ENCODE measurements around the gene APOLD1.
"Not testable (repeated sequence)": the region's sequence is repeated elsewhere in the genome, so short reads cannot be mapped to it uniquely, and the experiment has no call there.

Gene APOLD1, protein sequence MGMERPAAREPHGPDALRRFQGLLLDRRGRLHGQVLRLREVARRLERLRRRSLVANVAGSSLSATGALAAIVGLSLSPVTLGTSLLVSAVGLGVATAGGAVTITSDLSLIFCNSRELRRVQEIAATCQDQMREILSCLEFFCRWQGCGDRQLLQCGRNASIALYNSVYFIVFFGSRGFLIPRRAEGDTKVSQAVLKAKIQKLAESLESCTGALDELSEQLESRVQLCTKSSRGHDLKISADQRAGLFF

DNA sequence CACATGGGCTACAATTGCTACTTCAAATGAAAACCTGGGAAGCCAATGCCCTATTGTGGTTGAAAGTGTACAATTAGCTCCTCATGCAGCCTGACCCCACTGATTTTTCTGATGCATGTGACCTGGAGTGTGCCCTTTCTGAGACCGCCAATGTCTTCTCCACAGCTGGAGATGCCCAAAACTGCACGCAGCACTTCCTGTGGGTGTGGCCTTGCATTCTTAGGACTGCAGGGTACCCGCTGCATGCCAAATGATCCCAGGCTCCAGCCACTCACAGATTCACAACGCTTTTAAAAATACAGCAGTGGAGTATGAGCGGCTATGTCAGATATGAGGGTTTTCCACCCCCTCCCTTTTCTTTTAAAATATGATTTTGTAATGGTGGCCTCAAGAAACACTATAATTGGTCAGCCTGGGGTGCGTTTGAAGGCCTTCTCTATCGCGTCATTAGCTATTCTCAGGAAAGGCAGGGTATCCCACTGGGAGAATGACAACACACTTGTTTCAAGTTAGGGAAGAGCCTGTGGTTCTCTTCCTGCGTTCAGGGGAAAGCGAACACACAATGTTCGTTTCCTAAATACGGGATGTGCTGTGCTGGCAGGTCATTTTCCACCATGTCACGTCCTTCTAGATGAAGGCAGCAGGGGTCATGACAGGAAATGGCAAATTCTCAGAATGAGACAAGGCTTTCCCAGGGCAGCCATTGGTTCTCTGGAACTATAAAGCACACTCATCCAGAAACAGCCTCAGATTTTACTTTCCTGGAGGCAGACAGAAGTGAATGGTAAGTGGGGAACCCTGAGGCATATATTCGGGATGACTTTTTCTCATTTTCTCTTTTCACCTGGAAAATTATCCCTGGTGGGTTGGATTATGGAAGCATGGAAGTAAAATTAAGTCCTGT, at the start of gene APOLD1:
TSS of gene APOLD1 (plus strand) at position 749 of the 904 bp plus-strand sequence. CDS start at position 782, 33 bp downstream.
- no peak for DNase-seq (ENCODE audit: low spot score)

DNA sequence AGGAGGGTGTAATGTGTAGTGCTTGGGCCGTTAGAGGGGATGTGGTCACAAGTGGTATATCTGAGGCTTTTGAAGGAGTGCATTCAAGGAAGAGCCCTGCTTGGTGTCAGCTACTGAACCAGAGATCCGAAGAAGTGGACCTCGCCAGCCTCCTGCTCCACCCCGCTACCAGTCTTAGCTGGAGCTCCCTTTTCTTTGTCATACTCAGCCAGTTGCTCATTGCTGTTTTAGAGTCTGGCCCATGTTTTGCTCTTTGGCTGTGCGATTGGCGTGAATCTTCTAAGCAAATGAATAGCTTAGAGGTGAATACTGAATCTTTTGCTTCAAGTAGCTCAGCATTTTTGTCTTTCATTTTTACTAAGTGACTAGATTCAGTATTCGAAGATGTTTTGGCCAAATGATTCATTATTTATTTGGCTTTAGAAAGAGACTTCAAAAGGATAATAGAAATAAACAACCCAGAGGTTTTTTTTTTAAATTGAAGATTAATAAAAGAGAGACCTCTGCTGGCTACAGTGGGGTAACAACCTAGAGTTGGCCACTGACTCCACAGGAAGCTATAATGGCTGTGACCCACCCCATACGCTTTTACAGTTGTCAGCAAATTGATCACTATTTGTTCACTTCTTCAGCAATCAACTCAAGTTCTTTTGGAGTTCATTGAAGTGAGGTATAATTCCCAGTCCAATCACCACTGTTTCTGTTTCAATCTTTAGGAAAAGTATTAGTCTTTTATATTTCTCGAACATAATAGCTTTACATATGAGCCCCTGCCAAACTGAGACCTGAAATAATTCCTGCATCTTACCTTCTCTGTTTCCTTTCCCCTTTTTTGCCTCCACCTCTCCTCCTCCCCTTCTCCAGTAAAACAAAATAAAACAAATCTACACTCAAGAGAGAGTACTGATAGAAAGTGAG, 48.4 kb upstream of the APOLD1 start:
- peak; percentile 42 for DNase-seq (ENCODE audit: low spot score)

DNA sequence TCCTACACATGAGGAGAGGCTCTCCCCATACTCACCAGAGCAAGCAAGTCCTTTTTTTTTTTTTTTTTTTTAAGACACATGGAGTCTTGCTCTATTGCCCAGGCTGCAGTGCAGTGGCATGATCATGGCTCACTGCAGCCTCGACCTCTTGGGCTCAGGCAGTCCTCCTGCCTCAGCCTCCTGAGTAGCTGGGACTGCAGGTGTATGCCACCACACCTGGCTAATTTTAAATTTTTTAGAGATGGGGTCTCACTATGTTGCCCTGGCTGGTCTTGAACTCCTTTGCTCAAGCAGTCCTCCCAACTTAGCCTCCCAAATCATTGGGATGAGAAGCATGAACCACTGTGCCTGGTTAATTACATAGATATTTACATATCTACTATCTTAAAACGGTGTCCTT, 47.3 kb upstream of the APOLD1 start:
- not testable (repeated sequence) for DNase-seq (ENCODE audit: low spot score)

DNA sequence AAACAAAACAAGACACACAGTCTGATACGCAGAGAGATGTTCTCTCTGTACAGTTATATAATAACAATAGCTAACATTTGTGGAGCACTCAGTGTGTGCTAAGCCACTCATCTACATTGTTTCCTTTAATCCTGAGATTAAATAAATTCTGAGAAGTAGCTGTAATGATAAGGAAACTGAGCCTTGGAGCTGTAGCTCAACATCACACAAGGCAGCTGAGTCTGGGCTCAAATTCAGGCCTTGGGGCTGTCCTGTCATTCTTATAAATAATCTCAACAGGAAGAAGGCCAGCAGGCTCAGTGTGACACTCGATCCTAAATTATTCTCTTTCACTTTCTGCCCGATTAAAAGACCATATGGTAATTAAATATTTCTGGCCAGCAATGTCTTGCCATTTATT, 43.8 kb upstream of the APOLD1 start:
- no peak for DNase-seq (ENCODE audit: low spot score)

DNA sequence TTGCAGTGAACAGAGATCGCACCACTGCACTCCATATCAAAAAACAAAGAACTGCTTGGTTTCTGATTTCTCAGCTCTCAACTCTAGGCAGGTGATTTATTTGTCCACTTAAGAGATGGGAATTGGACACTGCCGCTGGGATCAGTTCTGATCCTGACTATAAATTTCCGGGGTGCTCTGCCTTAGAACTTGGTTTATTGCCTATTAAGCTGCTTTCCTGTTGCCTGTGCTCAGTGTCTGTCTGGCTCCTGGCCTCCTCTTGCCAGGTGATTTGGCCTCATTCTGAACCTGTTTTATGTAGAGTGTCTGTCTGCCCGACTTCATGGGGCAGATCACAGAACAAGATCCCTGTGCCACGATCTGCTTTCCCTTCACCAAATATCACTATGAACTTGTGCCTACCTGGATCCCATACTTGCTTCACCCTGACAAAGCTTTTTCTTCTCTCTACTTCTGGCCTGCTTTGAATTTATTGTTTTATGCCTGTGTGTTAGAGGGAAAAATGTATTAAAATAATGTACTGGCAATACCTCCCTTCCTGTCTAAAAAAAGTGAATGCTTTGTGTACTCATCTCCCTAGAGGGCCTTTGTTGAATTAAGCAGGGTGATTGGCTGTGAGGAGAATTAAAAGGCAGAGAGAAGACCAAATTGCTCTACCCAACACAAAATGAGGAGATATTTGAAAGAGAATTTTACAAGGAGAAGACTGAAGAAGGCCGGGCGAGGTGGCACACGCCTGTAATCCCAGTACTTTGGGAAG, 40.7 kb upstream of the APOLD1 start:
- DNase-seq (ENCODE audit: low spot score) = no peak

DNA sequence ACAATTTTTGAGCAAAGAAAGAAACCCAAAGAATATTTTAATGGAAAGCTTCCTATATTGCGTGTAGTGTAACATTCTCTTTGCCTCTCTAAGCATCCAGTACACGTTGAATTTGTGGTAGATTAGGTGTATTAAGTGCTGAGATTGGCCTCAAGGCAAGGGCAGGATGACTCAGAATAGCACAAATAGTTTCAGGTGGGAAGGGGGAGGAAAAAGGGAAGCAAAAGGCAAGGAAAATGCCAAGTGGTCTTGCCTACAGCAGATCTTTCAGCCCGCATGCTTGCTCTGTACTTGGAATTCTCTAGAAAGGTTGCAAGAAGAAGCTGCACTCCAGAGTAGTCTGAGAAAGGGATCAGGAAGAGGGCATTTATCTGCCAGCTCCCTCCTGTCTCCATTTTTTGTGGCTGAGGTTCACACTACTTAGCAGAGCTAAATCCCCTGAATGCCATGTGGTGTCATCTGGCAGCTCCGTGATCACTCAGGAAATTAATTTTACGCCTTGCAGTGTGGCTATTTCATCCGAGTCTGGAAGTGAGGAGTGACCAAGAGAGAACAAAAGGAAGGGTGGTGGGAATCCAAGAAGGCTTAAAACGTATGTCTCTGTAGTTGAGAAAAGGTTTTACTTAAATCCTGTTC, 39.8 kb upstream of the APOLD1 start:
- DNase-seq (ENCODE audit: low spot score) = no peak

DNA sequence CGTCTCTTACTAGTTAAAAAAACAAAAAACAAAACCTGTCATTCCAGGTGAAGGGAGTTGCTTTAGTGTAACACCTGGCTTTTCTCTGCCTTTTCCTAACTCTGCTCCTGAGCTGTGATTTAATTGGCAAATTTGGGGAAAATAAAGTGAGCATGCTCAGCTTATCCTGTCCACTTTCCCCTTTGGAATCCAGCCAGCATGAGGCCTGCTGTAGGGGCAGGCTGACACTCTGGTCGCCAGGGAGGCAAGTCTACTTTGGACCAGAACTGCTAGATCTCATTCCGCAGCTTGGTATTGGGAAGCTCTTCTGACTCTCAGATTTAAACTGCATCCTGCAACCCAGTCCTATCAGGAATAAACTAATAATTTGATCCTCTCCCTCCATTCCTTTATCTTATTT, 38.2 kb upstream of the APOLD1 start:
- DNase-seq (ENCODE audit: low spot score) = no peak

DNA sequence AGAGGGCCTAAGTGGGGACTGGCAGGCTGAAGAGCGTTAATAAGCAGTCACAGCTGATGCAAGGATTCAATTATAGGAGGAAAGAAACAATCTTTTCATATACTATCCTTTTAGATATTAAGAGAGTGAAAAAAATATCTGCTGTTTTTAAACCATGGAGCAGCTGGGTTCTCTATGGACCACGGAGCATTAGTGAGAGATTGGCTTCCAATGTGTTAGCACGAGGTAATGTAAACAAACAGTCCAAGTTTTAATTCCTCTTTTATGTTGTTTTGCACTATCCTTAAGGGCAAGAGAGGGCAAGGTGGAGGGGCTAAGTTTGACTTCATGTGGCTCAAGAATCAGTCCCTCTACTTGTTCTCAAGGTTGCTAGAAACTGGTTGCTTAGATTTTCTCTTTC, 37.4 kb upstream of the APOLD1 start:
- no peak for DNase-seq (ENCODE audit: low spot score)

DNA sequence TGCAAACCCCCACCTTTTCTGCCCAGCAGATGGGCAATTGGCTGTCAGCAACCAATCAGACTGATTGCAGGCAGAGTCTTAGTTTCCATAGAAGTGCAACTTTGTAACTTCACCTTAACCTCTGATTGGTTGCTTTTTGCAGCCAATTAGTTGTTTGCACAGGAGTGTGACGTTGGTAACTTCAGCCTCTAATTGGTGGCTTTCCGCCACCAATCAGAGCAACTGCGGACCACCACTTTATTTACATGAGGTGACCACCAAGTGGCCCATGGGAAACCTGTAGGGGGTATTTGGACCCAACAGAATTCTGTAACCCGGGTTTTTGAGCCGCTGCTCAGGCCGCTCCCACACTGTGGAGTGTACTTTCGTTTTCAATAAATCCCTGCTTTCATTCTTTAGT, 36.0 kb upstream of the APOLD1 start:
- no peak for DNase-seq (ENCODE audit: low spot score)

DNA sequence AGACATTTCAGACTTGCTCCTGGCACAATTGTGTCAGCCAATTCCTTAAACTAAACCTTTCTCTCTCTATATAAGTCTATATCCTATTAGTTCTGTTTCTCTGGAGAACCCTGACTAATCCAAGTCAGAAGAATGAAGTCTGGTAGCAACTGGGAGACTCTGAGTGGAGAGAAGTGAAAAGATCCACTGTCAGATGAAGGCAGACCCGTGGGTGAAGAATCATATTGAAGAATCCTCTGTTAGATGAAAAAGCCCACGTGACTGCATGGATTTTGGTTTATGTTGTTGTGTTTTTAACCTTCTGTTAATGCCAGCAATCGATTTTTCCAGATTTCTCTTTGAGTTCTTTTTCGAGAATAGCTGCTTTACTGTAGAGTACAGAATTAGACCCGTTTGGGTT, 29.5 kb upstream of the APOLD1 start:
- no peak for DNase-seq (ENCODE audit: low spot score)

DNA sequence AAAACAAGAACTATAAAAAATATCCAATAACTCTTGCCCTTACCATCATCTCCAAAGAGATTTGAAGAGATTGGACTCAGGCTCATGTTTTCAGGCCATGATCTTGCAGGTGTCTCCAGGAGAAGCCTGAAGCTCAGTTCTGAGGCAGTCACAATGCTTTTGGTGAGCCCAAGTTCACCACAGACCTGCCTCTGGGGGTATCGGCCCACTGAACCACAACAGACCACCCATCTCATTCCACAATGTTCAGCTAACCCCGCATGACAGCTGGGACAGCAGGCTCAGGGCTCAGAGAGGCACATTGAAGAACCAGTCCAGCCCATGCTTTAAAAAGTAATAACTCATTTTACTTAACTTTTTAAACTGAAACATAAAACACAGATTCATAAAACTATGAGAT, 28.3 kb upstream of the APOLD1 start:
- DNase-seq (ENCODE audit: low spot score) = no peak

DNA sequence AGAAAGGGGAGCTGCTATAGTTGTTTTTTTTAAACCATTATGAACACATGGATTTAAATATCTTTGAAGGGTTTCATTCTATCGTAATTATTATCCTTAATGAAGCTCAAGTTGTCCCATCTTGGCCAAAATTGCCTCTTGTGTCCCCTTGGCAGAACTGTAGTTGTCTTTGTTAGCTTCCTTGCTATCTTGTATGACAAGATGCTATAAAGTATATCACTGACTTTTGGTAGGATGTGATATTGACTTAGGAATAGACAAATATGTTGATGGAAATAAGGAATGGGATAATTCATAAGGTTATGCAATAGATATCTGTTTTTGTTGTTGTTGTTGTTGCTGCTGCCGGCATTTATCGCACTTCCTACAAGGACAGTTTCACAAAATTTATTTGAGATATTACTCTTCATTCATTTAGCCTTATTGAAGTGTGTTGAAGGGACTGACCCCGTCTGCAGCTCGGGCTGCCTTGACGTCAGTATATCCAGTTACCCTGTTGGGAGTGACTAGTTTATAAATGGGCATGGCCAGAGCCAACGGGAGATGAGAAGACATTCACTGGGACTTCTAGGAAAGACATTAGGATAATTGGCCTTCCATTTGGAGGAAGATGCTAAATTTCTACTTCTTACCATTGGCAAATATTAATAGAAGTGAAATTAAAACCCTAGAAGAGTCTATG, 26.1 kb upstream of the APOLD1 start:
- DNase-seq (ENCODE audit: low spot score) = no peak

DNA sequence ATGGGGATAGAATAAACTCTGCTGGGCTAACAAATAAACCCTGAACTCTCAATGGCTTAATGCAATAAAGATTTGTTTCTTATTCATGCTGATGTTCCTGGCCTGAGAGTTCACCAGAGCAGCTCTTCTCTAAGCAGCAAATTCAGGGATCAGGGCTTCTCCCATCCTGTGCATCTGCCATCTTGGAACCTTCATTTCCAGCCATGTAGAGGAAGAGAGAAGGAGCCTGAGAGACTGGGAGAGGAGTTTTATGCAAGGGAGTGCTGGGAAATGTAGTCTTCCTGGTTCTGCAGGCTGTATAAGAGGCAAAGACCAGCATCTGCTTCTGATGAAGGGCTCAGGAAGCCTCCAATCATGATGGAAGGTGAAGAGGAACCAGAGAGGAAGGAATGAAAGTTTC, 20.6 kb upstream of the APOLD1 start:
- no peak for DNase-seq (ENCODE audit: low spot score)

DNA sequence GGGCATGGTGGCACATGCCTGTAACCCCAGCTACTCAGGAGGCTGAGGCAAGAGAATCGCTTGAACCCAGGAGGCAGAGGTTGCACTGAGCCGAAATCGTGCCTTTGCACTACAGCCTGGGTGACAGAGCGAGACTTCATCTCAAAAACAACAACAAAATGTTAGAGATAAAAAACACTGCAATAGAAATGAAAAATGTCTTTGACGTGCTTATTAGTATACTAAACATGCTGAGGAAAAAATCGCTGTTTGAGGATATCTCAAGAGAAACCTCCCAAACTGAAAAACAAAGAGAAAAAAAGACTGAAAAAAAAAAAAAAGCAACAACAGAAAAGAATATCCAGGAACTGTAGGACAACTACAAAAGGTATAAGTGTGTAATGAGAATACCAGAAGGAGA, 15.2 kb upstream of the APOLD1 start:
- no peak for DNase-seq (ENCODE audit: low spot score)

DNA sequence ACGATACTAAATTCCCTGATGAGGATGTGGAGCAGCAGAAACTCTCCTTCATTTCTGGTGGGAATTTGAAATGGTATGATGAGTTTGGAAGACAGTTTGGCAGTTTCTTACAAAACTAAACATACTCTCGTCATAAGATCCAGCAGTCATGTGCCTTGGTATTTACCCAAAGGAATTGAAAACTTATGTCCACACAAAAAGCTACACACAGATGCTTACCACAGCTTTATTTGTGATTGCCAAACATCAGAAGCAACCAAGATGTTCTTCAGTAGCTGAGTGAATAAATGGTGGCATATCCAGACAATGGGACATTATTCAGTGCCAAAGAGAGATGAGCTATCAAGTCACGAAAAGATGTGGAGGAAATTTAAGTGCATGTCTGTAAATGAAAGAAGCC, 10.7 kb upstream of the APOLD1 start:
- no peak for DNase-seq (ENCODE audit: low spot score)

DNA sequence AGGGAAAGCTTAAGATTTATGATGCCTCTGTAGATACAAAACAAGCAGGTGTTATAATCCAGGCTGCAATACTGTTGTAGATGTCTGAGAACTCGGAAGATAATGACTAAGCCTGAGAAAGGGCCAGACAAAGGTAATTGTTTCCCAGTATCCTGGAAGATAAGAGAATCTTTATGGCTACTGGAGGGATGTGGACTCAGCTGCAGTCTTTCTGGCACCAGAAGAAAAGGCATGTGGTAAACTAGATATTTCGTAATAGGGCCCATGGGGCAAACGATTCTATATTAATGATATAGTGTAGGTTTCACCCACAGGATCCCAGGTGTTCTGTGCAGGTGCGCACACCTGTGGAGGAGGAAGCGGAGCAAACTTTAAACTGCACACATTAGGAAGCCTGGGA, 9.2 kb upstream of the APOLD1 start:
- no peak for DNase-seq (ENCODE audit: low spot score)

DNA sequence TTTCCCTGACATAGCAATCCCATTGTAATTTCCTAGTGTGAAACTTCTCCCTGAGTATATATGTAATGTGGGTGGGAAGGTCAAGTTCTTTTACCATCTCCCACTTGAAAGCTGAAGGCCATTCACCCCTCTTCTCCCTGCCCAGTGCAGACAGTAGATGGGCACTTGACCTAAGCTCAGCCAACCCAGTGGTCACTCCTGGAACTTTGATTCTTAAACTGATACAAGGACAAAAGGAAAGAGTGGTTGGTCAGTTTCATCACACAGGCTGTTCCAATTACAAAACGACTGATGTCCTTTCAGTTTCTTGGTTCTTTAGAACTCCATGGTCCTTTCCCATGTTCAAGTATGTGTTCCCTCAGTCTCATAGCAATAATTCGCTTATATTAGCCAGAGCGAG, 8.4 kb upstream of the APOLD1 start:
- DNase-seq (ENCODE audit: low spot score) = no peak

DNA sequence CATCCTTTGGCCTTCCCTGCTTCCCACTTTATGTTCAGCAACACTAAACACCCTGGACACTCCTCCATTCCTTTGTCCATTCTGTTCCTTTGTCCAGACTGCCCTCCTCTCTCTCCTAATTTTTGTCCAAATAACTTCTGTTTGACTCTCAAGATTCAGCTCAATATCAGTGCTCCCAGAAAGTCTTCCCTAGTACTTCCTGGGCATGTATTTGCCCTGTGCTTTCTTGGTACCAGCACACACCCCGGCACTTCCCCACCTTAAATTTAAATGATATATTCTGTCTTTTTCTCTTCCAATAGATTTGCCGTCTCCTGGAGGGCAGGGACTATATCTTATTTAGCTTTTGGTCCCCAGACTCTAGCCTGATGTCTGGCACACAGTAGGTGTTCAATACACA, 6.5 kb upstream of the APOLD1 start:
- DNase-seq (ENCODE audit: low spot score) = no peak

DNA sequence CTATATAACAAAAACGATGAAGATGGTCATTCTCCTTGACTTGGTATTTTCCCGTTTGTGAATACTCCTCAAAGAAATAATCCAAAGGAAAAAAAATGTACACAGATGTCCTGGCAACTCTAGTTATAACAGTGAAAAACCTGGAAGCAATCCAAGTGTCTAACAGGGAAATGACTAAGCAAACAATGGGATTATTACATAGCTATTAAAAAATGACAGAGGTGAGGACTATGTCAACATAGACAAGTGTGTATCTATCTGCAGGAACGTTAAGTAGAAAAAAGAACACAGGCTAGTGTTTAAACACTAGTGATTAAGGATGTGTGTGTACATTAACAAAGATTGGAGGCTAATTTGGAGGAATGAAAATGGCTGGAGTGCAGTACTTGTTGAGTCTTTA, 5.9 kb upstream of the APOLD1 start:
- no peak for DNase-seq (ENCODE audit: low spot score)

DNA sequence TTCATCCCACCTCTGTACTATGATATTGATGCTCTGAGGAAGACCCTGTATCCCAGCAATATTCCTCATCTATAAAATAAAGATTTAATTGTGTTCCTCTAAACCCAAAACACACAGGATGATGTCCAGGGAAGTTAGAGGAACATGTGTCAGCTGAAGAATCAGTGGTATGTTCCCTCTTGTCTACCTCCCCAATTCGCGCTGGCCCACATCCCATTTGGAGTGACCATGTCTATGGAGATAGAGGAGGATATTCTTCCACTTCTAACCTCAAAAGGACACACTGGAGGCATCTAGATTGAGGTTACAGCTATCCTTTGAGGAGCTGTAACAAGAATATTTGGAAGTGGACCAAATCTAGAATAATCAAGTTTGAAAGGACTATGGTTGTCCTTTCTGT, 1.3 kb upstream of the APOLD1 start:
- no peak for DNase-seq (ENCODE audit: low spot score)

DNA sequence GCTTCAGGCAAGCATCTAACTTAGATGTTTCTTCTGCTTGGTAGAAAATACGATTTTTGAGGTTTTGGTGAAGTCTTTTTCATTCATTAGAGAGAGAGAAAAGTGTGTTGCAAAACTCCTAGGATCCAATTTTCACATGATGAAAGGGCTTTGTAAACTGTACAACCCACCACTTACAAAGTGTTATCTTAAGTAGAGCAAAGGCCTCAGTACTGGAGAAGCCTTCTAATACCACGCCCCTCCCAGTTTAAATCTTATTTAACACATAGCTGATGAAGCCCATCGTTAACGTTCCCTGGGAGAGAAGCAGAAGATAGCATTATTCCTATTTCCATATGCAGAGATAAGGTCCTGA, 869 bp downstream of the APOLD1 start:
- DNase-seq (ENCODE audit: low spot score) = no peak
